SK-N-SH (cell line): ENCODE measurements around the gene AXIN1. TPM values are rescaled to one million over a fixed set of nuclear protein-coding genes. Genes with fewer than 3 reads are reported as not detected.
"Not testable (repeated sequence)": the region's sequence is repeated elsewhere in the genome, so short reads cannot be mapped to it uniquely, and the experiment has no call there.

ENCODE experiments used
- CTCF ChIA-PET: fragments of 300-600, 350-600 bp; formaldehyde crosslinking; extraction: SDS; loops from one replicate; lab custom pipeline; 2021; lab: Yijun Ruan, JAX
- POLR2A ChIA-PET: fragments of 350-600 bp; sonication (Branson Sonifier 250); formaldehyde crosslinking; extraction: SDS; loops from one replicate; lab custom pipeline; 2020; ENCODE audit warnings: antibody characterized with exemption, inconsistent platforms; lab: Yijun Ruan, JAX
- DNase-seq: peaks from one replicate; pipeline ENCODE4 v3.0.0; 2012
- H2AFZ ChIP-seq: fragments of 200-600 bp; sonication (generic); 2 replicates; pipeline ENCODE4 v1.8.1; 2016; ENCODE audit warnings: antibody characterized with exemption, mild to moderate bottlenecking, low read depth
- H3F3A ChIP-seq: fragments of 200-600 bp; sonication (generic); replicated peaks from 2 replicates; pipeline ENCODE3; 2016; ENCODE audit warnings: antibody characterized with exemption, mild to moderate bottlenecking; ENCODE audit not compliant: insufficient read depth
- H3K27ac ChIP-seq, 2 experiments: fragments of 200-500 bp in 1 of 2; fragments of 200-600 bp in 1 of 2; sonication (Bioruptor generic) in 1 of 2; sonication (generic), shearing (Covaris generic) in 1 of 2; 2 replicates each; pipeline versions ENCODE4 v1.5.1 to v1.6.1; 2014 to 2016; ENCODE audit warnings: low read depth in 2 of 2, inconsistent platforms in 1 of 2, low read length in 1 of 2, mild to moderate bottlenecking in 1 of 2, mixed read lengths in 1 of 2
- H3K27me3 ChIP-seq: fragments of 200-600 bp; sonication (generic), shearing (Covaris generic); 2 replicates; pipeline ENCODE4 v1.6.1; 2016; ENCODE audit warnings: mixed run types; ENCODE audit not compliant: insufficient read depth
- H3K36me3 ChIP-seq, 2 experiments: fragments of 200-500 bp in 1 of 2; fragments of 200-600 bp in 1 of 2; sonication (Bioruptor generic) in 1 of 2; sonication (generic) in 1 of 2; replicated peaks in 1 of 2; 2 replicates each; pipeline versions ENCODE3 to v1.5.1; 2014 to 2016; ENCODE audit warnings: low read length in 1 of 2, mild to moderate bottlenecking in 1 of 2; ENCODE audit not compliant: insufficient read depth in 2 of 2, control insufficient read depth in 1 of 2
- H3K4me1 ChIP-seq, 2 experiments: fragments of 200-500 bp in 1 of 2; fragments of 200-600 bp in 1 of 2; sonication (Bioruptor generic) in 1 of 2; sonication (generic), shearing (Covaris generic) in 1 of 2; 2 replicates each; pipeline versions ENCODE4 v1.5.1 to v1.6.1; 2014 to 2016; ENCODE audit warnings: low read depth in 1 of 2, low read length in 1 of 2, mixed run types in 1 of 2; ENCODE audit not compliant: insufficient read depth in 2 of 2, control insufficient read depth in 1 of 2
- H3K4me2 ChIP-seq: fragments of 200-600 bp; sonication (generic), shearing (Covaris generic); 2 replicates; pipeline ENCODE4 v1.6.1; 2017; ENCODE audit warnings: mixed run types
- H3K4me3 ChIP-seq, 2 experiments: fragments of 200-500 bp in 1 of 2; fragments of 200-600 bp in 1 of 2; sonication (Bioruptor generic) in 1 of 2; sonication (generic), shearing (Covaris generic) in 1 of 2; 2 replicates each; pipeline versions ENCODE4 v1.5.1 to v1.8.1; 2014 to 2016; ENCODE audit warnings: low read depth in 2 of 2, inconsistent platforms in 1 of 2, low read length in 1 of 2, mild to moderate bottlenecking in 1 of 2, mixed read lengths in 1 of 2, moderate library complexity in 1 of 2
- H3K79me2 ChIP-seq: fragments of 200-600 bp; sonication (generic); 2 replicates; pipeline ENCODE4 v1.8.1; 2017; ENCODE audit warnings: mild to moderate bottlenecking; ENCODE audit not compliant: insufficient read depth
- H3K9ac ChIP-seq: fragments of 200-600 bp; sonication (generic); 2 replicates; pipeline ENCODE4 v1.6.1; 2017; ENCODE audit warnings: mixed run types
- H3K9me2 ChIP-seq: fragments of 200-600 bp; sonication (generic); 2 replicates; pipeline ENCODE4 v1.6.1; 2017; ENCODE audit warnings: mixed run types
- H3K9me3 ChIP-seq: fragments of 200-600 bp; sonication (generic); 2 replicates; pipeline ENCODE4 v1.6.1; 2017; ENCODE audit warnings: mixed run types, mild to moderate bottlenecking, moderate library complexity
- H4K20me1 ChIP-seq: fragments of 200-600 bp; sonication (generic); 2 replicates; pipeline ENCODE4 v1.6.1; 2017; ENCODE audit warnings: mild to moderate bottlenecking, mixed run types; ENCODE audit not compliant: insufficient read depth
- CTCF ChIP-seq: fragments of 200-600 bp; sonication (generic); IDR thresholded peaks from 2 replicates; pipeline ENCODE4 v1.6.1; 2017; ENCODE audit warnings: antibody characterized with exemption, mild to moderate bottlenecking, moderate library complexity
- EP300 ChIP-seq, 2 experiments: IDR thresholded peaks; 2 replicates each; pipeline versions ENCODE4 v1.4.0 to v1.6.1; 2012; ENCODE audit warnings: borderline replicate concordance in 1 of 2, low read depth in 1 of 2, low read length in 1 of 2
- EZH2phosphoT487 ChIP-seq: fragments of 200-600 bp; sonication (generic); IDR thresholded peaks from 2 replicates; pipeline ENCODE4 v1.6.1; 2017; ENCODE audit warnings: low read depth, mixed run types, mild to moderate bottlenecking, antibody characterized with exemption, moderate library complexity, borderline replicate concordance
- FOSL2 ChIP-seq: IDR thresholded peaks from 2 replicates; pipeline ENCODE4 v1.4.0; 2012; ENCODE audit warnings: low read depth, mild to moderate bottlenecking, moderate library complexity, borderline replicate concordance
- FOXJ3 ChIP-seq: sonication (generic); formaldehyde crosslinking; IDR thresholded peaks from 2 replicates; pipeline ENCODE4 v1.5.1; 2020; ENCODE audit warnings: mild to moderate bottlenecking, missing genetic modification reagents
- FOXM1 ChIP-seq: IDR thresholded peaks from 2 replicates; pipeline ENCODE4 v1.4.0; 2012; ENCODE audit warnings: low read depth, mild to moderate bottlenecking
- GABPA ChIP-seq: IDR thresholded peaks from 2 replicates; pipeline ENCODE4 v1.4.0; 2012; ENCODE audit warnings: low read depth, mild to moderate bottlenecking
- JUND ChIP-seq: IDR thresholded peaks from 2 replicates; pipeline ENCODE4 v1.4.0; 2012
- NFIC ChIP-seq: IDR thresholded peaks from 2 replicates; pipeline ENCODE4 v1.4.0; 2012; ENCODE audit warnings: borderline replicate concordance
- NRF1 ChIP-seq: IDR thresholded peaks from 2 replicates; pipeline ENCODE4 v1.6.1; 2012; ENCODE audit warnings: low read depth, mild to moderate bottlenecking, low read length
- REST ChIP-seq: IDR thresholded peaks from 2 replicates; pipeline ENCODE4 v1.6.1; 2012; ENCODE audit warnings: mild to moderate bottlenecking, low read depth, low read length, moderate library complexity
- RXRA ChIP-seq: IDR thresholded peaks from 2 replicates; pipeline ENCODE4 v1.4.0; 2012; ENCODE audit warnings: low read depth, mild to moderate bottlenecking, borderline replicate concordance
- SIN3A ChIP-seq: IDR thresholded peaks from 2 replicates; pipeline ENCODE4 v1.6.1; 2012; ENCODE audit warnings: low read depth, mild to moderate bottlenecking, low read length, moderate library complexity, borderline replicate concordance
- SMC3 ChIP-seq: IDR thresholded peaks from 2 replicates; pipeline ENCODE4 v1.6.1; 2012; ENCODE audit warnings: low read depth, low read length, improper control_type of control experiment
- TCF12 ChIP-seq: IDR thresholded peaks from 2 replicates; pipeline ENCODE4 v1.4.0; 2012
- USF1 ChIP-seq: IDR thresholded peaks from 2 replicates; pipeline ENCODE4 v1.4.0; 2012; ENCODE audit warnings: low read depth, borderline replicate concordance
- YY1 ChIP-seq: IDR thresholded peaks from 2 replicates; pipeline ENCODE4 v1.4.0; 2012; ENCODE audit warnings: low read depth, mild to moderate bottlenecking
- WGBS: methylation state at CpG from one replicate; pipeline ENCODE4 v1.1.6; 2017; ENCODE audit warnings: low lambda C conversion rate; 5-methylcytosine and 5-hydroxymethylcytosine counted together
- polyA plus RNA-seq, 3 experiments: library from polyadenylated mRNA; depleted of rRNA; stranded (reverse); fragments of >200 nt; gene quantifications; 2 replicates each; pipeline ENCODE4 v1.2.3, GENCODE V29; 2012

AXIN1 gene
- polyA plus RNA-seq, 1 of the 3 experiments (the other 2 are of a cell fraction): 19.9 TPM

GRCh38 chr16:342455-343213 lies 9.9 kb downstream of the AXIN1 start:
- TF ChIP-seq NFIC (no peak), FOSL2 (no peak), JUND (no peak), EZH2phosphoT487 (no peak), NRF1 (no peak), FOXM1 (no peak), REST (no peak), FOXJ3 (no peak), CTCF (no peak), EP300 (IDR thresholded peaks at IDR 0.05; ENCODE audit: borderline replicate concordance in 1 of 2, low read depth in 1 of 2, low read length in 1 of 2) (no peak), SIN3A (no peak), GABPA (no peak), RXRA (no peak), SMC3 (no peak), USF1 (no peak), YY1 (no peak), TCF12 (no peak)
- TF ChIP-seq, all 33 proteins: peak for 0
- POLR2A ChIA-PET: no interaction called here
- 92% methylated on average over 10 of the region's 18 CpGs for WGBS

GRCh38 chr16:341974-342336 lies 10.6 kb downstream of the AXIN1 start:
- Histone ChIP-seq H4K20me1 (peaks cover 84% of the 10 kb centered on the region), H3K79me2 (peaks cover 87% of the 10 kb centered on the region), H3K36me3 (peaks cover 10 to 16% of the 10 kb centered on the region in 2 experiments)
- POLR2A ChIA-PET, DNase-seq, H3K9me3 ChIP-seq, H2AFZ ChIP-seq, H3K27me3 ChIP-seq, H3K9ac ChIP-seq, H3K4me2 ChIP-seq, H3F3A ChIP-seq, H3K4me1 ChIP-seq, H3K4me3 ChIP-seq, H3K9me2 ChIP-seq, H3K27ac ChIP-seq: not testable (repeated sequence)
- 88% methylated on average over 12 of the region's 13 CpGs for WGBS
- CTCF ChIA-PET: interaction anchor here (0.9 to 2.2 kb wide), 2 partner anchors 10 to 20 kb away, joined by 3 to 8 read pairs; no protein-coding TSS in a partner anchor

More at GRCh38 chr16:342455-343213, 9.9 kb downstream of the AXIN1 start:
- Histone ChIP-seq H3K9me3 (no peaks in the 10 kb centered on the region), H3K9ac (no peak overlapping the region), H3K36me3 (peaks cover 10 to 18% of the 10 kb centered on the region in 2 experiments), H3F3A (no peaks in the 10 kb centered on the region), H2AFZ (no peak overlapping the region), H3K27me3 (no peaks in the 10 kb centered on the region), H3K9me2 (no peaks in the 10 kb centered on the region), H3K4me1 (peaks cover 5 to 9% of the 10 kb centered on the region in 2 experiments; a peak in 2 of 4 replicates), H3K27ac (no peak overlapping the region), H4K20me1 (peaks cover 86% of the 10 kb centered on the region), H3K4me3 (no peak overlapping the region), H3K4me2 (no peak overlapping the region), H3K79me2 (peaks cover 89% of the 10 kb centered on the region)
- CTCF ChIA-PET: interaction anchor here (0.9 to 2.2 kb wide), 3 partner anchors 9 to 105 kb away, joined by 3 to 8 read pairs (median 3); no protein-coding TSS in a partner anchor
- no peak for DNase-seq
